ENCODE results near the gene CDH24. TPM values are rescaled to one million over a fixed set of nuclear protein-coding genes. Genes with fewer than 3 reads are reported as not detected.
A peak's percentile ranks its signal among the peaks of the same experiment; 100 is the strongest.

Gene CDH24
- total and polyA plus RNA-seq, 2 of the 8 experiments (the other 6 are each of a cell fraction or from before 2014, with no cell fraction given) = 18.1 to 27.6 TPM

DNA sequence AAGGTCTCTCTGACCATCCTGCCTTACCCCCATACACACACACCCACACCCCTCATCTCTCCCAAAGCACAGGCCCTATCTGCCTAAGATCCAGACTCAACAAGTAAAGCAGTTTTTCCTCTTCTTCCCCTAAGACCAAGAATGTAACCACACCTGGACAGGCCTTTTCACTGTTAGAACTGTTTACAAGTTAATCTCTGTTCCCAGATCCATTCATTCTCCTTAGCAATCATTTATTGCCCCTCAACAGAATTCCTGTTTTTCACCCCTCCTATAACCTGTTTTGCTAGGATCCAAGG, 49.4 kb upstream of the CDH24 start:
- ChIA-PET POLR2A (ENCODE audit: partially characterized antibody) (interaction anchor here (1.1 to 3.0 kb wide), 3 partner anchors 12 to 35 kb away, joined by 5 to 12 read pairs (median 5); partner anchors contain the start of genes ACIN1 and C14orf119), CTCF (ENCODE audit: partially characterized antibody) (interaction anchor here (0.7 to 1.3 kb wide), 3 partner anchors 24 to 34 kb away, joined by 3 read pairs; no protein-coding TSS in a partner anchor)
- Histone ChIP-seq H2BK5ac (ENCODE audit: low read depth, low read length) (no peak overlapping the region; the same call in 1 of the 2 replicates), H3K14ac (ENCODE audit: insufficient read length) (no peak overlapping the region), H2BK15ac (ENCODE audit: low read length) (peak overlapping the region; percentile 62; the same call in 1 of the 2 replicates), H3K9me3 (ENCODE audit: insufficient read depth in 2 of 2, low read depth in 1 of 2, low read length in 1 of 2) (peaks cover 3 to 4% of the 10 kb centered on the region in 2 experiments; a peak in 2 of 4 replicates), H2AFZ (ENCODE audit: low read length) (no peak overlapping the region), H3K4ac (replicated peaks; ENCODE audit: insufficient read length, low read depth, low read length) (no peak overlapping the region), H3K36me3 (ENCODE audit: control insufficient read depth in 2 of 4, insufficient read depth in 4 of 4, low read length in 3 of 4) (no peaks in the 10 kb centered on the region), H3K79me2 (ENCODE audit: control insufficient read depth in 1 of 2, insufficient read depth in 2 of 2, low read length in 2 of 2) (no peaks in the 10 kb centered on the region), H2AK5ac (ENCODE audit: low read depth, low read length) (no peak overlapping the region), H3K23ac (ENCODE audit: insufficient read length) (no peak overlapping the region), H3K4me3 (ENCODE audit: extremely low read depth in 1 of 4, insufficient read depth in 2 of 4, low read depth in 3 of 4, low read length in 4 of 4) (no peak overlapping the region), H3K4me2 (ENCODE audit: insufficient read depth in 1 of 2, low read depth in 2 of 2, low read length in 2 of 2) (no peak overlapping the region), H3K27ac (ENCODE audit: low read depth, low read length) (no peak overlapping the region), H4K5ac (ENCODE audit: insufficient read length, low read depth, low read length) (no peak overlapping the region), H3K56ac (replicated peaks; ENCODE audit: insufficient read length, low read depth, low read length) (no peak overlapping the region), H2BK20ac (ENCODE audit: low read length) (peak overlapping the region; percentile 23; the same call in 1 of the 2 replicates), H3K27me3 (replicated peaks in 1 of 4; ENCODE audit: control insufficient read depth in 3 of 4, extremely low read depth in 1 of 4, insufficient read depth in 3 of 4, low read length in 3 of 4) (no peaks in the 10 kb centered on the region; a peak in 4 of 7 replicates), H2BK120ac (replicated peaks; ENCODE audit: low read depth, low read length) (no peak overlapping the region), H3K9ac (replicated peaks in 1 of 4; ENCODE audit: extremely low read depth in 1 of 4, low read depth in 3 of 4, low read length in 3 of 4) (no peak overlapping the region; a peak in 1 of 7 replicates), H4K91ac (replicated peaks; ENCODE audit: insufficient read length, low read length) (no peak overlapping the region), H3K4me1 (replicated peaks in 1 of 4; ENCODE audit: control insufficient read depth in 3 of 4, insufficient read depth in 4 of 4, low read length in 3 of 4) (peaks cover 6 to 15% (median 9%) of the 10 kb centered on the region in 4 experiments; a peak in 4 of 7 replicates), H3K18ac (ENCODE audit: extremely low read depth, low read length) (no peak overlapping the region), H3K23me2 (ENCODE audit: low read depth, low read length) (no peaks in the 10 kb centered on the region; the same call in 1 of the 2 replicates), H3K79me1 (ENCODE audit: low read depth, low read length) (no peaks in the 10 kb centered on the region), H4K20me1 (replicated peaks in 1 of 2; ENCODE audit: control insufficient read depth in 1 of 2, insufficient read depth in 2 of 2, low read length in 2 of 2) (no peaks in the 10 kb centered on the region), H2BK12ac (ENCODE audit: low read depth, low read length) (no peak overlapping the region), H4K8ac (ENCODE audit: extremely low read depth, insufficient read depth, low read length) (no peak overlapping the region)
- FAIRE-seq (no peak), DNase-seq (ENCODE audit: low read depth in 1 of 2, low spot score in 2 of 2) (no peak)
- TF ChIP-seq RBBP5 (IDR thresholded peaks at IDR 0.05; ENCODE audit: borderline replicate concordance, low read depth, low read length) (no peak), PHF8 (conservative IDR thresholded peaks at IDR 0.05; ENCODE audit: low read depth, low read length) (no peak), RFX5 (IDR thresholded peaks at IDR 0.05; ENCODE audit: borderline replicate concordance, low read depth, low read length) (no peak), BACH1 (IDR thresholded peaks at IDR 0.05; ENCODE audit: low read length) (no peak), TAF1 (IDR thresholded peaks at IDR 0.05; ENCODE audit: low read depth, low read length) (no peak), SIX5 (IDR thresholded peaks at IDR 0.05; ENCODE audit: low read depth, low read length) (no peak), SP1 (IDR thresholded peaks at IDR 0.05; ENCODE audit: low read depth, low read length) (no peak)
- TF ChIP-seq, protein P1, sequence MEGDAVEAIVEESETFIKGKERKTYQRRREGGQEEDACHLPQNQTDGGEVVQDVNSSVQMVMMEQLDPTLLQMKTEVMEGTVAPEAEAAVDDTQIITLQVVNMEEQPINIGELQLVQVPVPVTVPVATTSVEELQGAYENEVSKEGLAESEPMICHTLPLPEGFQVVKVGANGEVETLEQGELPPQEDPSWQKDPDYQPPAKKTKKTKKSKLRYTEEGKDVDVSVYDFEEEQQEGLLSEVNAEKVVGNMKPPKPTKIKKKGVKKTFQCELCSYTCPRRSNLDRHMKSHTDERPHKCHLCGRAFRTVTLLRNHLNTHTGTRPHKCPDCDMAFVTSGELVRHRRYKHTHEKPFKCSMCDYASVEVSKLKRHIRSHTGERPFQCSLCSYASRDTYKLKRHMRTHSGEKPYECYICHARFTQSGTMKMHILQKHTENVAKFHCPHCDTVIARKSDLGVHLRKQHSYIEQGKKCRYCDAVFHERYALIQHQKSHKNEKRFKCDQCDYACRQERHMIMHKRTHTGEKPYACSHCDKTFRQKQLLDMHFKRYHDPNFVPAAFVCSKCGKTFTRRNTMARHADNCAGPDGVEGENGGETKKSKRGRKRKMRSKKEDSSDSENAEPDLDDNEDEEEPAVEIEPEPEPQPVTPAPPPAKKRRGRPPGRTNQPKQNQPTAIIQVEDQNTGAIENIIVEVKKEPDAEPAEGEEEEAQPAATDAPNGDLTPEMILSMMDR (IDR thresholded peaks at IDR 0.05; ENCODE audit: control extremely low read depth in 1 of 3, insufficient read depth in 1 of 3, low read depth in 1 of 3, low read length in 3 of 3) = no peak

Measured in H1 (cell line).